ENCODE measurements around the gene RNF103. TPM values are rescaled to one million over a fixed set of nuclear protein-coding genes. Genes with fewer than 3 reads are reported as not detected.
A peak's percentile ranks its signal among the peaks of the same experiment; 100 is the strongest.

The RNF103 gene
- total and polyA plus RNA-seq, 2 of the 13 experiments (the other 11 are each of a cell fraction or from before 2014, with no cell fraction given): 19.8 to 21.1 TPM

GRCh38 chr2:86649119-86649947, 25.7 kb upstream of the RNF103 start (continued):
- TF ChIP-seq ZNF609 (CRISPR knock-in tag; IDR thresholded peaks at IDR 0.05; ENCODE audit: borderline replicate concordance): 0 out of 2 replicates have a peak, but pooled peaks have one; percentile 13
- no peak for TF ChIP-seq HMGXB4 (CRISPR knock-in tag; IDR thresholded peaks at IDR 0.05; ENCODE audit: borderline replicate concordance in 1 of 2, low read depth in 1 of 2)
- TF ChIP-seq ZBTB8A (CRISPR knock-in tag; IDR thresholded peaks at IDR 0.05; ENCODE audit: borderline replicate concordance, low read depth): no peak
- TF ChIP-seq ZNF768 (CRISPR knock-in tag; IDR thresholded peaks at IDR 0.05): no peak
- TF ChIP-seq ATF7-NPFF (CRISPR knock-in tag; IDR thresholded peaks at IDR 0.05; ENCODE audit: low read depth): no peak
- no peak for TF ChIP-seq KDM5B (CRISPR knock-in tag; IDR thresholded peaks at IDR 0.05; ENCODE audit: borderline replicate concordance)
- no peak for TF ChIP-seq GLI4 (CRISPR knock-in tag; IDR thresholded peaks at IDR 0.05; ENCODE audit: borderline replicate concordance)
- TF ChIP-seq GPN1 (CRISPR knock-in tag; IDR thresholded peaks at IDR 0.05; ENCODE audit: borderline replicate concordance): no peak
- no peak for TF ChIP-seq ZNF407 (CRISPR knock-in tag; IDR thresholded peaks at IDR 0.05; ENCODE audit: not compliant biosample characterization)

Measured in HepG2 (cell line).